ENCODE results near the gene BRD7.

Gene BRD7

DNA sequence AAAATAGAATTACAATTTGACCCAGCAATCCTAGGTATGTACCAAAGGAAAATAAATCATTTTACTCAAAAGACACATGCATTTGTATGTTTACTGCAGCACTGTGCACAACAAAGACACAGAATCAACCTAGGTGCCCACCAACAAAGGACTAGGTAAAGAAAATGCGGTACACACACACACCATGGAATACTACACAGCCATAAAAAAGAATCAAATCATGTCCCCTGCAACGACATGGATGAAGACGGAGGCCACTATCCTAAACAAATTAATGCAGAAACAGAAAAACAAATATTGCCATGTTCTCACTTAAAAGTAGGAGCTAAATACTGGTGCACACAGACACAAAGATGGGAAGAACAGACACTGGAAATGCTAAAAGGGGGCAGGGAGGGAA is 36.2 kb downstream of the BRD7 start:
- H3K4me1 Mint-ChIP-seq: peaks cover 82% of the 10 kb centered on the region
- no peak for DNase-seq
- H3K27ac Mint-ChIP-seq: peak overlapping the region; percentile 71
- H3K4me3 Mint-ChIP-seq: no peak overlapping the region
- peaks cover 57% of the 10 kb centered on the region for H3K36me3 Mint-ChIP-seq
- CTCF ChIA-PET: no interaction called here
- H3K9me3 Mint-ChIP-seq: peaks cover 3% of the 10 kb centered on the region
- H3K27me3 Mint-ChIP-seq: no peaks in the 10 kb centered on the region

DNA sequence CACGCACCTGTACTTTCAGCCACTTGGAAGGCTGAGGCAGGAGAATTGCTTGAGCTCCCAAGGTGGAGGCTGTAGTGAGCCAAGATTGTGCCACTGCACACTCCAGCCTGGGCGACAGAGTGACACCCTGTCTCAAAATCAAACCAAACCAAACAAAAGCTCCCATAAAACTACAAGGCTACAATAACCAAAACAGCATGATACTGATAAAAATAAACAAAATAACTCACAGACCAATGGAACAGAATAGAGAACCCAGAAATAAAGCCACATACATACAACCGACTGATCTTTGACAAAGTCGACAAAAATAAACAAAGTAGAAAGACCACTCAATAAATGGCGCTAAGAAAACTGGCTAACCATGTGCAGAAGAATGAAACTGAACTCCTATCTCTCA is 37.2 kb downstream of the BRD7 start:
- H3K27ac Mint-ChIP-seq: peak overlapping the region; percentile 11
- DNase-seq: no peak
- peaks cover 82% of the 10 kb centered on the region for H3K4me1 Mint-ChIP-seq
- no peak overlapping the region for H3K4me3 Mint-ChIP-seq
- peaks cover 59% of the 10 kb centered on the region for H3K36me3 Mint-ChIP-seq
- H3K27me3 Mint-ChIP-seq: no peaks in the 10 kb centered on the region
- CTCF ChIA-PET: no interaction called here
- H3K9me3 Mint-ChIP-seq: peaks cover 3% of the 10 kb centered on the region

DNA sequence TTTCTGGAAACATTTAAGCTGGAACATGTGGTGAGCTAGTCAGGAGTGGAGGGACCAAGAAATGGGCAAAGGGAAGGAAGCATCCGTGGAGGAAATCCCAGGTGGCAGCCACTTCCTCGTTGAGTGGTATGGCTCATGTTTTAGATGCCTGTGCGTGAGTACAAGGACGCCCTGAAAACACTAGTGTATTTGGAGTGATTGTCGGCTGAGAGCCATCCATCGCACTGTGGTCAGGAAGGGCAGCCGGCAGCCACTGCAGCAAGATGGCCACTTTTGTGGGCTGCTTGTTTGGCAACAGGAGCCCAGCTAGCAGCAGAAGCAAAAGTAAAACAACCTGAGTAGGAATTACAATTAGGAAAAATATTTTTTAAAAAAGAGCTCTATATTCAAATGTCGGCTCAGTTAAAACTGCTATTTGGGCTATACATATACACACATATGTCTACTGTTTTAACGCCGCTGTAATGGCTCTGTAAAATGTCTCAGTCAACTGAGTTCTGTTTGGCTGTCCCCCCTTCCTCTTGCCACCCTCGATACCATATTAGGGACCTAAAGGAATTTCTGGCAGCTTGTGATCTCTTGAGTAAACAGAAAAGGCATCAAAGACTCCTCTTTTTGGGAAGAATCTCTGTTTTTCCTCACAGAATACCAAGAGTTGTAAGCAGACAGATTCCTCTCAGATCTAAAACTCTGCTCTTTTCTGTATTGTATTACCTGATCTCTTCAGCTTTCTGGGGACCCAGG is 39.2 kb downstream of the BRD7 start:
- Mint-ChIP-seq H3K36me3 (peaks cover 71% of the 10 kb centered on the region), H3K27ac (peak overlapping the region; percentile 63), H3K4me3 (no peak overlapping the region)

DNA sequence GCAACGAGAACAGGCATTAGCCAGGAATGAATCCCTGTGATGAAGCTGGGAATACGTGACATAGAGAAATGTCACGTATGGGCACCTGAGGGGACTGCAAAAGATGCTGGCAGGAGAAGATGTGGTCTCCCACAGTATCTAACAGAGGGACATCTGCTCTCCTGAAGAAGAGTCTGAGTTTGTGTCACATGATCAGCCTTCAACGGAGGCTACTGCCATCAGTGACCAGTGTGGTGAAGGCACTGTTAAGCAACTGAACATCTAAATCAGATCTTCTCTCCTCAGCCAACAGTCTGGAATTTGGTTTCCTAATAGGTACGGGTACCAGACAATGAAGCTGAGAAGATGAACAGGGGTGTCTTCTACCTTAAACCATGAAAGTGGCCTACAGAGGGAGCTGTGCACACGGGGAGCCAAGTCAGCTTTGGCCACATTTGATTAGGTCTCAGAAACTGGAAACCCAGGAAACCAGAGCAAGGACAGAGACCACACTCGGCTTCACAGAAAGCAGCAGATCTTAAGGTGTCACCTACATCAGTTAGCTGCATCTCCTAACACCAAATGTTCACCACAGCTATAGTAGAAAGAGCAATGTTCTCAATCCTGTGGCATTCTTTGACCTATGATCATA is 41.8 kb downstream of the BRD7 start:
- CTCF ChIA-PET: interaction anchor here (0.7 to 6.9 kb wide), 36 partner anchors 11 to 480 kb away, joined by 3 to 156 read pairs (median 5); partner anchors contain the start of gene BRD7
- Mint-ChIP-seq H3K4me3 (no peak overlapping the region), H3K9me3 (no peaks in the 10 kb centered on the region), H3K27ac (peak overlapping the region; percentile 90), H3K4me1 (peaks cover 67% of the 10 kb centered on the region), H3K36me3 (peaks cover 64% of the 10 kb centered on the region), H3K27me3 (no peaks in the 10 kb centered on the region)
- peak; percentile 85 for DNase-seq

More for the DNA sequence above, 39.2 kb downstream of the BRD7 start:
- Mint-ChIP-seq H3K27me3 (no peaks in the 10 kb centered on the region), H3K9me3 (peaks cover 3% of the 10 kb centered on the region), H3K4me1 (peaks cover 72% of the 10 kb centered on the region)
- CTCF ChIA-PET: interaction anchor here (1.0 to 6.9 kb wide), 7 partner anchors 11 to 477 kb away, joined by 4 to 156 read pairs (median 8); no protein-coding TSS in a partner anchor
- DNase-seq: no peak

DNA sequence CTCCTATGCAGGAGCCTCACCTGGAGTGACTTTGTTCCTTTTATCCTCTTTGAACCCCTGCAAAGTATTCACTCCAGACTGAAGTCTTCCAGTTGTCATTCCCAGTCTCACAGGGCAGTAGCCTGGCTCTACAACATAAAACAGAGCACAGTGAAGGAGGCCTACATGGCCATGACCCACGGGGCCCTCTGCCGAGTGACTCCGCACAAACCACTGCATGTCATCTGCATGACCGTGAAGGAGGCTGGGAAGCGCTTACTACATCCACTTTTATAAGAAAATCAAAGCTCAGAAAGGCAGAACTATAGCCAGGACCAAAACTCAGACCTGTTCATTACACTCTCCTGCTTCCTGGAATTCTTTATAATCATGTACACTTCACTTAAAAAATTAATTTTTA is 42.5 kb downstream of the BRD7 start:
- DNase-seq: no peak
- H3K4me3 Mint-ChIP-seq: no peak overlapping the region
- no peaks in the 10 kb centered on the region for H3K9me3 Mint-ChIP-seq
- peaks cover 62% of the 10 kb centered on the region for H3K4me1 Mint-ChIP-seq
- peaks cover 64% of the 10 kb centered on the region for H3K36me3 Mint-ChIP-seq
- no peak overlapping the region for H3K27ac Mint-ChIP-seq
- CTCF ChIA-PET: interaction anchor here (1.1 to 6.9 kb wide), 21 partner anchors 11 to 480 kb away, joined by 3 to 156 read pairs (median 9); partner anchors contain the start of genes BRD7 and CNEP1R1
- no peaks in the 10 kb centered on the region for H3K27me3 Mint-ChIP-seq

DNA sequence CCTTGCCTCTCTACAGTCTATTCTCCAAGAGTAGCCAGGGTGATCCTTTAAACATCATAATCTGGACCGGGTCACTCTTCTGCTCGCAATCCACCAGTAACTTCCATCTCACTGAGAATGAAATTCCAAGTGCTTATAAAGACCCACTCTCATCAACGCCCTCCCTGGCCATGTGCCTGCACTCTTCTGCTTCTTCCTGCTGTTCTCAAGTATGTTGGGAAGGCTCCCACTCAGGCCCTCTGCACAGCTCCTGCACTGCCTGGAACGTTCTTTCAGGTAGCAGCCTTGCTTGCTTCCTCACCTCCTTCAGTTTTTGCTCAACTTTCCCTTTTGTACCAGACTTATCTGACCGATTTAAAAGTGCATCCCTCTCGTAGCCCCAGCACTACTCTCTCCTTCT is 44.4 kb downstream of the BRD7 start:
- Mint-ChIP-seq H3K27ac (peak overlapping the region; percentile 37), H3K4me3 (no peak overlapping the region), H3K9me3 (no peaks in the 10 kb centered on the region), H3K4me1 (peaks cover 50% of the 10 kb centered on the region), H3K27me3 (no peaks in the 10 kb centered on the region), H3K36me3 (peaks cover 66% of the 10 kb centered on the region)
- CTCF ChIA-PET: interaction anchor here (1.1 to 6.9 kb wide), 6 partner anchors 9 to 343 kb away, joined by 3 to 156 read pairs (median 10); no protein-coding TSS in a partner anchor
- no peak for DNase-seq

DNA sequence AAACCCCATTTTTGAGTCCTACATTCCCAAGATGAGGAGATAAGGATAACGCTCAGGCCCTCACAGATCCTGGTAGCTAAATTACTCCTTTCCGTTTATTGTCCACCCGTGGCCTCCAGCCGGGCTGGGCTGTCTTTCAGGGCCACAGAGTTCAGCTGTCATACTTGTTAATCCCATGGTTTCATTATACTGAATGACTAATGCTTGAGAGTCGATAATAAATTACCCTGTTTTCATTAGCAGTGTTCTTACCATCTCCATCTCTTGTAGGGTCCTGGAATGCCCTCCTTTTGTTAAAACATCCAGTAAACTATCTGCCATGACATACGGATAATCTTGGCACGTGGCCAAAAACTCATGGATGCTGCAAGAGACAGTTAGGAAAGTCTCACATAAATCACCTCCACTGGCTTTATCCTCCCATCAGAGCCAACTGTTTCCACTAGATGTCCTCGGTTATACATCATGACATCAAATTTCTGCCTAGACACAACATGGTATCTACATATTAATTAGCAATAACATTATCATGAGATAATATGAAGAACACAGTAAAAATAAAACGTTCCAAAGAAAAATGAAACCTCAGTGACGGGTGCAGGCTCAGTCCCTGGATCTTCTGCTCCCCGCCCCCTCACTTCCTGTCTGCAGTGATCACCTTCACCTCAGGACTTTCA is 45.3 kb downstream of the BRD7 start:
- Mint-ChIP-seq H3K9me3 (no peaks in the 10 kb centered on the region), H3K27me3 (no peaks in the 10 kb centered on the region), H3K4me3 (no peak overlapping the region), H3K27ac (peak overlapping the region; percentile 24), H3K36me3 (peaks cover 65% of the 10 kb centered on the region), H3K4me1 (peaks cover 50% of the 10 kb centered on the region)
- CTCF ChIA-PET: interaction anchor here (0.8 to 3.6 kb wide), 9 partner anchors 16 to 483 kb away, joined by 3 to 26 read pairs (median 4); no protein-coding TSS in a partner anchor
- DNase-seq: no peak

DNA sequence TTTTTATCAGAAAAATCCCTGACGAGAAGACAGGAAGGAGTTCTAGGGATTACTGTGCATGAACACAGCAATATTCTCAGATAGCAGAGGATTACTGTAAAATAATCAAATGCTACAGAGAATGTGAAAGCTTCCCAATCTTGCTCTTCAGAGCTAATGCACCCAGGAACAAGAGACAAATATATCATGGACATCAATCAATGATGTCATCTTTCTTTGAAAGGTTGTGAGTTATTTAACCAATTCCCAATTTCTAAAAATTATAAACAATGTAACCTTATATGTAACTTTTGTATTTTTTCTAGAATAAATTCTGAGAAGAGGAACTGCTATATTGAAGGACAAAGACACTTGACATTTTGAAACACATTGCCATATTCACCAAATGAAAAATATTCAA is 46.5 kb downstream of the BRD7 start:
- no peaks in the 10 kb centered on the region for H3K27me3 Mint-ChIP-seq
- no peaks in the 10 kb centered on the region for H3K9me3 Mint-ChIP-seq
- CTCF ChIA-PET: interaction anchor here (0.8 to 3.6 kb wide), 9 partner anchors 17 to 484 kb away, joined by 3 to 26 read pairs (median 3); no protein-coding TSS in a partner anchor
- peaks cover 63% of the 10 kb centered on the region for H3K36me3 Mint-ChIP-seq
- no peak for DNase-seq
- peaks cover 44% of the 10 kb centered on the region for H3K4me1 Mint-ChIP-seq
- H3K4me3 Mint-ChIP-seq: no peak overlapping the region
- H3K27ac Mint-ChIP-seq: no peak overlapping the region

DNA sequence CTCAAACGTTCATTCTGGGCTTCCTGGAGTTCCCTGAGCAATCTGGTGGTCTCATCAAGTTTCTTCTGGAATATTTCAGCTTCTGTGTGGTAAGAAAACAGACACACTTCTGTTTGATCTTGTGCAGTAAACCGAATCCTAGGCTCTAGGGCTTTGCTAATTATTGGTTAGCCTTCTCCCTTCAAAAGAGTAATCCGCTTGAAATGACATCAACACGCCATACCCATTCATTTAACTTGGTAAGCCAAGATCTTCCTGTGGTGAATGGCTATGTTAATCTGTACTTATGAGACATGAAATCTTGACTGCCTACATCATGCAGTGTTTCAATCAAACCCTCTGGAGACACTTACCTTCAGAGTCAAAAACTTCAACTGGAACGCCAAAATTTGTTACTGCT is 48.5 kb downstream of the BRD7 start:
- H3K36me3 Mint-ChIP-seq: peaks cover 71% of the 10 kb centered on the region
- CTCF ChIA-PET: interaction anchor here (3.6 kb wide), 1 partner anchor 35 kb away, joined by 26 read pairs; no protein-coding TSS in a partner anchor
- H3K27ac Mint-ChIP-seq: no peak overlapping the region
- no peaks in the 10 kb centered on the region for H3K9me3 Mint-ChIP-seq
- DNase-seq: no peak
- H3K27me3 Mint-ChIP-seq: no peaks in the 10 kb centered on the region
- H3K4me1 Mint-ChIP-seq: peaks cover 42% of the 10 kb centered on the region
- no peak overlapping the region for H3K4me3 Mint-ChIP-seq

DNA sequence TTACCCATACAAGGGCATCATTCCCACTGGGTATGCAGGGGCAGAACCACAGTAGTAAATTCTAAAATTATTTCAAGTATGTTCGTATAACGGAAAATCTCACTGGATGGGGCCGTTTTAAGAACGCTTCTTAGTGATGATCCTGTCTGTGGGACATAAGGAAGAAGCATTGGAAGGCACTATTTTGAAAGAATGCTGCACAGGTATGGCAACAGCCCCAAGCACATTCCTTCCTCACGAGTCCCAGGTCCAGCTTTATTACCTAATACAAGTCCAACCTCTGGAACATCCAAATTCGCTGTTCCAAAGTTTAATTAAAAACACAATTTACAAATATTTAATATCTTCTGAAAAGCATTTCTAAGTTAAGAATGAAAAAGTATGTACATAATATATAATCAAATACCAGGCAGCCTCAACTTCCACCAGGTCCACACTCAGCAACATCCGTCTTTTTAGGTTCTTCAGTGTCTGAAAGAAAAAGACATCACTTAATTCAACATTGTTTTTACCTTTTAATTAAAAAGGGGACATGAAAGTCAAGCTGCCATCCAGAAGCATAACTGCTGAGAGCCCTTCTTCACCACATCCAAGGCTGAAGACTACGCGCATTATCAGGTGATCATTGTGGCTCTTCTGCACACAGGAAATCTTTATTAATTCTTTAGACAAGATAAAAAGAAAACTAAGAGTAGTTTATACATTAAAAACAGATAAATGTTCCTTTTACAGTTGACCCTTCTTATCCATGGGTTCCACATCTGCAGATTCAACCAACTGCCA is 49.8 kb downstream of the BRD7 start:
- no peaks in the 10 kb centered on the region for H3K27me3 Mint-ChIP-seq
- CTCF ChIA-PET: no interaction called here
- H3K9me3 Mint-ChIP-seq: no peaks in the 10 kb centered on the region
- H3K27ac Mint-ChIP-seq: peak overlapping the region; percentile 71
- H3K36me3 Mint-ChIP-seq: peaks cover 72% of the 10 kb centered on the region
- H3K4me3 Mint-ChIP-seq: no peak overlapping the region
- DNase-seq: no peak
- peaks cover 45% of the 10 kb centered on the region for H3K4me1 Mint-ChIP-seq

DNA sequence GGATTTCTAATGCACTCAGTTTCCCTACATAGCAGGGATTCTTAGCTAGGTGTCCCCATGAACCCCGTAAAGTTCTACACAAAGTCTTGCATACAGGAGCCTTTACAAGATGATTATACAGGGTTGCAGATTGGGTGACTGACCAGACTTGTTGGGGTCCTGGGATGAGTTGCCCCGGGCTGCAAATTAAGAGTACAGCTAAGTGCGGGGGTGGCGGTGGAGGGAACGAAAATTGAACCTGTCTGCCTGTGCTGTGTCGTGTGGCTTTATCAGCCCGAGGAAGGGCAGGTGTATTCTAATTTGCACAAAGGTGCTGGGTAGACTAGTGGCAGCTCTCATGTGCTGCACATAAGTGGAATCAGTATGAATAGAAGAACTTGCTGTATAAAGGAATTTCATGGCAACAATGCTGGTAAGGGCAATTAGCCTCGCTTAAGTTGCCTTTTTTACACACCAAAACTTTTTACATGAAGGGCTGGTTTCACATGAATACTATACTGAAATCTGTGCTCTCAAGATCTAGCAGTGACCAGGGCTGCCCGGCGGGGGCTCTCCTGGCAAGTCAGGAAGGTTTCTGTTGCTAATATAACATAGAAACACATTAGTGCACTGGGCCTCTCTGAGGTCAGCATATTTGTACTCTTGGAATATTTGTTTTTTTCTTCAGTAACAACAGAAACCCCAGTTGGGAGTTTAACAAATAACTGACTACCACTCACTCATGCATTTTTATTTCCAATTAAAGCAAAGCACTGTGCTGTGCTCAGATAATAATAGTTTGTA is 51.7 kb downstream of the BRD7 start:
- Mint-ChIP-seq H3K36me3 (peaks cover 81% of the 10 kb centered on the region), H3K27me3 (no peaks in the 10 kb centered on the region), H3K9me3 (no peaks in the 10 kb centered on the region), H3K27ac (peak overlapping the region; percentile 17), H3K4me1 (peaks cover 53% of the 10 kb centered on the region), H3K4me3 (no peak overlapping the region)
- CTCF ChIA-PET: interaction anchor here (0.6 to 4.5 kb wide), 3 partner anchors 9 to 79 kb away, joined by 3 to 29 read pairs (median 5); no protein-coding TSS in a partner anchor
- DNase-seq: peak; percentile 19

DNA sequence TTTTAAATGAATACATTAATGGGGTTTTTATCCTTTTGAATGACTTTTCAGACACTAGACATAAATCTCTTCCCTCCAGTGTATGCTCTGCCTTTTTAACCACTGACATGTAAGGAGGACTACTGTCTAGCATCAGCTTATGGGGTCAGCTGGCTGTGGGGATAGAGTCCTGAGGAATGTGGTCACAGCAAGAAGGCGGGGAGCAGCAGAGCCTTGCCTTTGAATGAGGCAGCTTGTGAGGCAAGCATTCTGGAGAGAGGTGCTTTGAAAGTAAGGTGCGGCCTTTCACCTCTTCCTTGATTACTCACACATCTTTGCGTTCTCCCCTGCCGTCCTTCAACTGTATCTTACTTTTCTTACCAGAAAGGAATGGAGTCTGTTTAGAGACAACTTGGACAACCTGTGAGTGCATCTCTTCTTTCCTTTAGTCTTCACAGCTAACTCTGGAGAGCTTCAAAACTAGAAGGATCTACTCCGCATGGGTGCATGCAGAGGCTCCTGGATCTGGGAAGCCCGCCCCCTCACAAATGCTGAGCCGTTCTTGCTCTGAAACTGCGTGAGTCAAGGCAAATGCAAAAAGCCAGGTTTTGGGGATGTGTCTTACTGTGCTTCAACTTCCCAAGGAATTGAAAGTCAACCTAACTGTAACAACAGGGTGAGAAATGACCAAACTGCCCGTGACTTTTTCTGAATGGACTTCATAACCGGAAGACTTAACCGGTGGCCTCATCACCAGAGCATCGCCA is 52.5 kb downstream of the BRD7 start:
- Mint-ChIP-seq H3K9me3 (no peaks in the 10 kb centered on the region), H3K27me3 (no peaks in the 10 kb centered on the region), H3K4me1 (peaks cover 56% of the 10 kb centered on the region), H3K27ac (peak overlapping the region; percentile 60), H3K36me3 (peaks cover 81% of the 10 kb centered on the region), H3K4me3 (no peak overlapping the region)
- CTCF ChIA-PET: interaction anchor here (0.6 to 4.5 kb wide), 5 partner anchors 10 to 358 kb away, joined by 3 to 29 read pairs (median 5); no protein-coding TSS in a partner anchor
- DNase-seq: peak; percentile 16
